Measurements from ENCODE around the gene RABGGTB.
"Not testable (repeated sequence)": the region's sequence is repeated elsewhere in the genome, so short reads cannot be mapped to it uniquely, and the experiment has no call there.

RABGGTB gene

DNA sequence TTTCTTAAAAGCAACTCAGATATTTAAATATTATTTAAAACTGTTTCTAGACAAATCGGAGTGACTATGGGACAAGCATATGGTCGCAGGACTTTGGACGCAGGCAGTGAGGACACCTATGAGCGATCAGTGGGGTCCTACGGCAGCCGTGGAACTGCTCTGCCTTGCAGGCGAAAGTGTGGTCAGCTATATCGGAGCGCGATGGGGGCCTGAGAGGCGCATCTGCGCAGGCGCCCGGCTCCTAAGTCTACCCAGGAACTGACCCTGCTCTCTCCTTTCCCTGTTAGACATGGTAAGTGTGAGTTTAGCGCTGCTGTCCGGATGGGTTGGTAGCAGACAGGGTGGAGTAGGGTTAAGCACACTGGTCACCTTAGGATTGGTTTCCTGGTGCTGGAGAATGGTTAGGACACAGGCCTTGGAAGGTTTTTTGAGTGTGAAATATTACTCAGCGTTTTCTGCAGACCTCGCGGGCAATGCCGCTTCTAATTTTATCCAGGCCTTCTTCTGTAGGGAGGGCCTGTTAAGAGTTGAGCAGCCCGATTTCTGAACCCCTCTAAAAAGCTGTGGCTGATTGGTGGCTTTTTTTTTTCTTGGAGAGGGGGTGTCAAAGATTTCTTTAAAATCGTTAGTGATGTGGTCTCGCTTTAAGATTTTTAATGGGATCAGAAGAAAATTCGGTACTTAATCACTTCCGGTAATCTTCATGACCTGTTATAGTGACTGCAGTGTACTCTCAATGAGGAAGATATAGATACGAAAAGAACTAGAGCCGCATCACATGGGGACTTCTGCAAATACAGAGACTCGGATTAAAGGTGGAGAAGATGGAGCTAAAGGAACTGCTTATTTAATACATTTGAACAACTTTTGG lies at the start of gene RABGGTB:
Gene RABGGTB (plus strand): TSS at position 274 of the 871 bp plus-strand sequence. CDS start 16 bp downstream, at position 290.
- peak within 1 kb of the TSS; percentile 99 for H3K9ac ChIP-seq (ENCODE audit: low read depth, low read length)

DNA sequence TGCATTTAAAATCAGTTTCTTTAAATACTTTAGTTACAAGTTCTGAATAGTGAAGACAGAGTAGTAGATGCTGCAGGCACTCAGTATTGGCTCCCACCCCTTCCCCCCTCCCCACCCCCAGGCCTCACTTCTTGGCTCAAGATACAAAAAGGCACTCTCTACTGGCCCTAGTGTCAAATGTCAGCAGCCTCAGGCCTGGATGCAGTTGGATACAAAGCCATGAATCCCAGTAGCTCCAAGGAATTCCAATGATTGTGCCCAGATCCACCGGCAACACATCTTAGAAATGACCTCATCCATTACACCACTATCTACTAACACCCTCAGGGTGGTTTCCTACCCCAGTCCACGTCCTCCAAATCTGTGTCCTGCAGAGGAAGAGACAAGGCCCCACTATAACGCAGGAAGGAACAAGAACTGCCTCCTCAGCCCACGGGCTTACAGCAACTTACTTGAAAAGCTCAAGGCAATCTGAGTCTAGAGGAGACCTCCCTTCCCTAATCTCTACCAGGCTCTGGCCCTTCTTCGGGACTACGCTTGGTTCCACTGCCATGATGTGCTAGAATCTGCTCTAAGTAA lies 43.9 kb upstream of the RABGGTB start:
- Histone ChIP-seq H3K9ac (ENCODE audit: low read depth, low read length) (no peak overlapping the region), H3K4me3 (ENCODE audit: low read depth, low read length) (no peak overlapping the region), H3K27me3 (ENCODE audit: control insufficient read depth, insufficient read depth, low read length) (no peaks in the 10 kb centered on the region), H3K9me3 (ENCODE audit: control insufficient read depth, insufficient read depth, low read length) (no peaks in the 10 kb centered on the region), H3K4me1 (ENCODE audit: control insufficient read depth, insufficient read depth, low read length) (no peaks in the 10 kb centered on the region), H3K36me3 (ENCODE audit: control insufficient read depth, insufficient read depth, low read length) (peaks cover 8% of the 10 kb centered on the region)

More for the DNA sequence above, at the start of gene RABGGTB:
- Histone ChIP-seq H3K9me3 (ENCODE audit: control insufficient read depth, insufficient read depth, low read length) (no peaks in the 10 kb centered on the region), H3K4me1 (ENCODE audit: control insufficient read depth, insufficient read depth, low read length) (peaks cover 7% of the 10 kb centered on the region), H3K27me3 (ENCODE audit: control insufficient read depth, insufficient read depth, low read length) (no peaks in the 10 kb centered on the region), H3K36me3 (ENCODE audit: control insufficient read depth, insufficient read depth, low read length) (peaks cover 24% of the 10 kb centered on the region), H3K4me3 (ENCODE audit: low read depth, low read length) (peak within 1 kb of the TSS; percentile 99)

DNA sequence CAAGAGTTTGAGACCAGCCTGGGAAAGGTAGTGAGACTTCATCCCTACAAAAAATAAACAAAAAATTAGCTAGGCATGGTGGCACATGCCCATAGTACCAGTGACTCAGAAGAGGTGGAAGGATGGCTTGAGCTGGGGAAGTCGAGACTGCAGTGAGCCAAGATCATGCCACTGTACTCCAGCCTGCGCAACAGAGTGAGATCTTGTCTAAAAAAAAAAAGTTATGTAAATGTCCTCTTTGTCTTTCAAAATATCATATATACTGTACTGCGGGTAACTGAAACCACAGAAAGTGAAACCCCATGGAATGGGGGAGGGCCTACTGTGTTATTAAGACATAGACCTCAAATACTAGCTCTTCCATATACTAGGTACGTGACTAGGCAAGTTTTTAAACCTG lies 40.8 kb upstream of the RABGGTB start:
- Histone ChIP-seq H3K4me3 (ENCODE audit: low read depth, low read length) (no peak overlapping the region), H3K36me3 (ENCODE audit: control insufficient read depth, insufficient read depth, low read length) (peaks cover 8% of the 10 kb centered on the region), H3K4me1 (ENCODE audit: control insufficient read depth, insufficient read depth, low read length) (no peaks in the 10 kb centered on the region), H3K27me3 (ENCODE audit: control insufficient read depth, insufficient read depth, low read length) (no peaks in the 10 kb centered on the region), H3K9me3 (ENCODE audit: control insufficient read depth, insufficient read depth, low read length) (no peaks in the 10 kb centered on the region), H3K9ac (ENCODE audit: low read depth, low read length) (no peak overlapping the region)

DNA sequence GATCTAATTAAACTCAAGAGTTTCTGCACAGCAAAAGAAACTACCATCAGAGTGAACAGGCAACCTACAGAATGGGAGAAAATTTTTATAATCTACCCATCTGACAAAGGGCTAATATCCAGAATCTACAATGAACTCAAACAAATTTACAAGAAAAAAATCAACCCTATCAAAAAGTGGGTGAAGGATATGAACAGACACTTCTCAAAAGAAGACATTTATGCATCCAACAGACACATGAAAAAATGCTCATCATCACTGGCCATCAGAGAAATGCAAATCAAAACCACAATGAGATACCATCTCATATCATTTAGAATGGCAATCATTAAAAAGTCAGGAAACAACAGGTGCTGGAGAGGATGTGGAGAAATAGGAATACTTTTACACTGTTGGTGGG lies 28.8 kb upstream of the RABGGTB start:
- not testable (repeated sequence) for H3K4me1 ChIP-seq (ENCODE audit: control insufficient read depth, insufficient read depth, low read length); H3K9ac ChIP-seq (ENCODE audit: low read depth, low read length); H3K4me3 ChIP-seq (ENCODE audit: low read depth, low read length); H3K27me3 ChIP-seq (ENCODE audit: control insufficient read depth, insufficient read depth, low read length); H3K9me3 ChIP-seq (ENCODE audit: control insufficient read depth, insufficient read depth, low read length)
- peaks cover 10% of the 10 kb centered on the region for H3K36me3 ChIP-seq (ENCODE audit: control insufficient read depth, insufficient read depth, low read length)

DNA sequence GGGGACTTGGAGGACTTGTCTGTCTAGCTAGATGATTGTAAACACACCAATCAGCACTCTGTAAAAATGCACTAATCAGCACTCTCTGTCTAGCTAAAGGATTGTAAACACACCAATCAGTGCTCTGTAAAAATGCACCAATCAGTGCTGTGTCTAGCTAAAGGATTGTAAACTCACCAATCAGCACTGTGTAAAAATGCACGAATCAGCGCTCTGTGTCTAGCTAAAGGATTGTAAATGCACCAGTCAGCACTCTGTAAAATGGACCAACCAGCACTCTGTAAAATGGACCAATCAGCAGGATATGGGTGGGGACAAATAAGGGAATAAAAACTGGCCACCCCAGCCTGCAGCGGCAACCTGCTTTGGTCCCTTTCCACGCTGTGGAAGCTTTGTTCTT lies 27.5 kb upstream of the RABGGTB start:
- H3K4me1 ChIP-seq (ENCODE audit: control insufficient read depth, insufficient read depth, low read length); H3K27me3 ChIP-seq (ENCODE audit: control insufficient read depth, insufficient read depth, low read length); H3K9ac ChIP-seq (ENCODE audit: low read depth, low read length); H3K4me3 ChIP-seq (ENCODE audit: low read depth, low read length); H3K9me3 ChIP-seq (ENCODE audit: control insufficient read depth, insufficient read depth, low read length): not testable (repeated sequence)
- H3K36me3 ChIP-seq (ENCODE audit: control insufficient read depth, insufficient read depth, low read length): peaks cover 10% of the 10 kb centered on the region

DNA sequence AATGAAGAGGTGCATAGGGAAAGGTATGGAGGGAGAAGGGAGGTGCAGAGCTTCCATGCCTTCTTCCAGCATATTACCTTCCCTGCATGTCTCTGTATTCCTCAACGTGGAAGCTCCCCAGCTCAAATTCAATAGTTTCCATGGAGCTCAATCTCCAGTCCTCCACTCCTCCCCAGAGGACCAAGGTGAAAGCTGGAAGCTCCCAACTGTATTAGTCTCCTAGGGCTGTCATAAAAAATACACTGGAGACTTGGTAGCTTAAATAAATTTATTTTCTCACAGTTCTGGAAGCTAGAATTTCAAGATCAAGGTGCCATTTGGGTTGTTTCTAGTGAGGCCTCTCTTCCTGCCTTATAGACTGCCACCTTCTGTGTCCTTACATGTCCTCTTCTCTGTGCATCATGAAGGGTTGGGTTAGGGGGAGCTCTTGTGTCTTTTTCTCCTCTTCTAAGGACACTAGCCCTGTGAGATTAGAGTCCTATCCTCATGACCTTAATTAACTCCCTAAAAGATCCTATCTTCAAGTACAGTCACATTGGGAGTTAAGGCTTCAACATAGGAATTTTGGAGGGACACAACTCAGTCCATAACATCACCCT lies 21.9 kb upstream of the RABGGTB start:
- H3K27me3 ChIP-seq (ENCODE audit: control insufficient read depth, insufficient read depth, low read length): no peaks in the 10 kb centered on the region
- no peaks in the 10 kb centered on the region for H3K9me3 ChIP-seq (ENCODE audit: control insufficient read depth, insufficient read depth, low read length)
- no peaks in the 10 kb centered on the region for H3K36me3 ChIP-seq (ENCODE audit: control insufficient read depth, insufficient read depth, low read length)
- H3K4me3 ChIP-seq (ENCODE audit: low read depth, low read length): no peak overlapping the region
- no peaks in the 10 kb centered on the region for H3K4me1 ChIP-seq (ENCODE audit: control insufficient read depth, insufficient read depth, low read length)
- H3K9ac ChIP-seq (ENCODE audit: low read depth, low read length): no peak overlapping the region

DNA sequence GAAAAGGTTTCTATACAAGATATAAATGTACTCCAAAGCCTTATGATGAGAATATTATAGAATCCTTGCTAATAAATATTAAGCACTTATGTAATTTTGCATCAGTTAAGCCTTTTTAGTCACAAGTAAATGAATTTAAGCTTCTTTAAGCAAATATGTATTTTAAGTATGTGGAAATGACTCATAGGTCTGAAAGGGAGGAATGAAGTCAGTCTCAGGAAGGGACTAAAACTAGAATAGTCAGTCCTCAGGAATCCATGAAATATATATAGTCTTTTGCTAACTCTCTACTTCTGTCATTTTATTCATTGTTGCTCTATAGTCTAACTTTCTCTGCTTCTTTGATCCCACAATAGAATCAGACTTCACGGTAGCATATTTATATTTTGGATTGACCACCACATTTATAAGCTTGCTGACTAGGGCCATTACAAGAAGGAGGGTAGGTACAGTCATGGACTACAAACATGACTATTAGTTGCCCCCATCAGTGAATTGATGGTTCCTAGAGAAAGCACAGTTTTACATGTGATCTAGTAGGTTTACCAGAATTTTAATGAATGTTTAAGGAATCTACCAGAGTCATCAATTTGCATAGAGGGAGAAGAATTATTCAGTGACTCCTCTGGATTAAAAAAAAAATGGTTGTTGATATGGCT lies 20.2 kb upstream of the RABGGTB start:
- Histone ChIP-seq H3K4me1 (ENCODE audit: control insufficient read depth, insufficient read depth, low read length) (no peaks in the 10 kb centered on the region), H3K36me3 (ENCODE audit: control insufficient read depth, insufficient read depth, low read length) (no peaks in the 10 kb centered on the region), H3K27me3 (ENCODE audit: control insufficient read depth, insufficient read depth, low read length) (no peaks in the 10 kb centered on the region), H3K9ac (ENCODE audit: low read depth, low read length) (no peak overlapping the region), H3K9me3 (ENCODE audit: control insufficient read depth, insufficient read depth, low read length) (no peaks in the 10 kb centered on the region), H3K4me3 (ENCODE audit: low read depth, low read length) (no peak overlapping the region)

DNA sequence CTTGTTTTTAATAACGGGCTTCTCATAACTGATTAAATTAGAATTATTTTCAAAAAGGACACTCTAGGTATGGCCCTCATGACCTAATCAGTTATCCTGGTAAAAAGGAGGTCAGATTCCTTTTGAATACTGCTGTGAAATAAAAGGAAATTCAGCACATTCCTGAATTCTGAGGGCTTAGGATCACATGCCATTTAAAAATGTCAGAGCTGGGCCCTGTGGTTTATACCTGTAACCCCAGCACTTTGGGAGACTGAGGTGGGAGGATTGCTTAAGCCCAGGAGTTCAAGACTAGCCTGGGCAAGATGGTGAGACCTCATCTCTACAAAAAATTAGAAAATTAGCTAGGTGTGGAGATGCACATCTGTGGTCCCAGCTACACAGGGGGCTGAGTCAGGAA lies 18.0 kb upstream of the RABGGTB start:
- H3K36me3 ChIP-seq (ENCODE audit: control insufficient read depth, insufficient read depth, low read length): no peaks in the 10 kb centered on the region
- no peaks in the 10 kb centered on the region for H3K27me3 ChIP-seq (ENCODE audit: control insufficient read depth, insufficient read depth, low read length)
- no peaks in the 10 kb centered on the region for H3K9me3 ChIP-seq (ENCODE audit: control insufficient read depth, insufficient read depth, low read length)
- no peaks in the 10 kb centered on the region for H3K4me1 ChIP-seq (ENCODE audit: control insufficient read depth, insufficient read depth, low read length)
- H3K9ac ChIP-seq (ENCODE audit: low read depth, low read length): no peak overlapping the region
- H3K4me3 ChIP-seq (ENCODE audit: low read depth, low read length): no peak overlapping the region

DNA sequence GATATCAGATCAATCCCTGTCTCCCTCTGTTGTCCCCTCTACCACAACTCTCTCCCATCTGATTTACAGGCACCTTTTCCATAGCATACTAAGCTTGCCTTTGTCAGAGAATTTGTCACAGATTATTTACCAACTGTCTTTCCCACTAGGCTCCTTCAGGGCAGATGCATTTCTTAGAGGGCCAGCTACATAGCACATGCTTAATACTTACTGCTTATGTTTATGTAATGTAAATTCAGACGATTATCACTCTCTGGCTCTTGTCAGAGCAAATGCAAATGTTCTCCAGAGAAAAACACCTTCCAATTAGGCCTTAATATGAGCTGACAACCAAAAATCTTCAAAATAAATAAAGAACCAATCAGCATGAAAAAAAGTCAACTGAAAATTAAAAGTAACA lies 15.3 kb upstream of the RABGGTB start:
- Histone ChIP-seq H3K4me1 (ENCODE audit: control insufficient read depth, insufficient read depth, low read length) (no peaks in the 10 kb centered on the region), H3K4me3 (ENCODE audit: low read depth, low read length) (no peak overlapping the region), H3K9me3 (ENCODE audit: control insufficient read depth, insufficient read depth, low read length) (no peaks in the 10 kb centered on the region), H3K9ac (ENCODE audit: low read depth, low read length) (no peak overlapping the region), H3K27me3 (ENCODE audit: control insufficient read depth, insufficient read depth, low read length) (no peaks in the 10 kb centered on the region), H3K36me3 (ENCODE audit: control insufficient read depth, insufficient read depth, low read length) (no peaks in the 10 kb centered on the region)

DNA sequence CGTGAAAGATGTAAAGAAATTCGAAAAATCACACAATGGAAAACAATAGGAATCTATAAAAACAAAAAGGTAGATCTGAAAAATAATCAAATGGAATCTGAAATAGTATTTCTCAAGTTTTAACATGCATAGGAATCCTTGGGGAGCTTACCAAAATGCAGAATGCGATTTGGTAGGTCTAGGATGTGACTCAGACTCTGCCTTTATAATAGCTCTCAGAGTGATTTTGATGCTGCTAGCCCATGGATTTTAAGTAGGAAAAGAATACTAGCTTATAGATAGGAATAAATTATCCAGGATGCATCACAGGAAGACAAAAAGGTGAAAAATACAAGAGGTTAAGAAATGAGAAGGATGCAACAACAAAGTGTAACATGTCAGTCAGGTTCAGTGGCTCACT lies 14.1 kb upstream of the RABGGTB start:
- Histone ChIP-seq H3K9ac (ENCODE audit: low read depth, low read length) (no peak overlapping the region), H3K27me3 (ENCODE audit: control insufficient read depth, insufficient read depth, low read length) (no peaks in the 10 kb centered on the region), H3K4me1 (ENCODE audit: control insufficient read depth, insufficient read depth, low read length) (no peaks in the 10 kb centered on the region), H3K36me3 (ENCODE audit: control insufficient read depth, insufficient read depth, low read length) (no peaks in the 10 kb centered on the region), H3K9me3 (ENCODE audit: control insufficient read depth, insufficient read depth, low read length) (no peaks in the 10 kb centered on the region), H3K4me3 (ENCODE audit: low read depth, low read length) (no peak overlapping the region)

DNA sequence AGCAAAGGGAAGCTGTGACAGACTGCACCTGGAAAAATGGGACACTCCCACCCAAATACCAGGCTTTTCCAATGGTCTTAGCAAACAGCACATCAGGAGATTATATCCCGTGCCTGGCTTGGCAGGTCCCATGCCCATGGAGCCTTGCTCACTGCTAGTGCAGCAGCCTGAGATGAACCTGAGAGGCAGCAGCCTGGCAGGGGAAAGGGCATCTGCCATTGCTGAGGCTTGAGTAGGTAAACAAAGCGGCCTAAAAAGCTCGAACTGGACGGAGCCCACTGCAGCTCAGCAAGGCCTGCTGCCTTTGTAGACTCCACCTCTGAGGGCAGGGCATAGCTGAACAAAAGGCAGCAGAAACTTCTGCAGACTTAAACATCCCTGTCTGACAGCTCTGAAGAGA lies 8.2 kb upstream of the RABGGTB start:
- not testable (repeated sequence) for H3K9ac ChIP-seq (ENCODE audit: low read depth, low read length)

More for the DNA sequence above, 8.2 kb upstream of the RABGGTB start:
- not testable (repeated sequence) for H3K4me3 ChIP-seq (ENCODE audit: low read depth, low read length); H3K9me3 ChIP-seq (ENCODE audit: control insufficient read depth, insufficient read depth, low read length); H3K4me1 ChIP-seq (ENCODE audit: control insufficient read depth, insufficient read depth, low read length); H3K27me3 ChIP-seq (ENCODE audit: control insufficient read depth, insufficient read depth, low read length); H3K36me3 ChIP-seq (ENCODE audit: control insufficient read depth, insufficient read depth, low read length)

All from iPS-15b (cell line).